WTC11 (cell line): Measurements from ENCODE around the gene VDR. TPM values are rescaled to one million over a fixed set of nuclear protein-coding genes. Genes with fewer than 3 reads are reported as not detected.

Experiments
- ATAC-seq: fragments of 200-7000 bp; cut with Tn5 transposase; 2 replicates; pipeline ENCODE4 v1.10.0; 2021; ENCODE audit warnings: mild to moderate bottlenecking, moderate library complexity
- CTCF ChIA-PET: fragments of 300-600 bp; sonication (Branson Sonifier 250); formaldehyde crosslinking; loops from one replicate; lab custom pipeline; 2021; ENCODE audit warnings: antibody characterized with exemption; lab: Charles Lee
- POLR2A ChIA-PET: fragments of 350-600 bp; sonication (Branson Sonifier 250); formaldehyde crosslinking; loops from one replicate; lab custom pipeline; 2021; ENCODE audit warnings: antibody characterized with exemption; lab: Charles Lee
- DNase-seq: peaks from one replicate; pipeline ENCODE4 v3.0.0; 2021; ENCODE audit warnings: low spot score
- H3K27ac Mint-ChIP-seq: 2 replicates; pipeline ENCODE4 v1.8.0; 2021; ENCODE audit warnings: mixed read lengths
- H3K27me3 Mint-ChIP-seq: 2 replicates; pipeline ENCODE4 v1.8.0; 2021; ENCODE audit warnings: low read depth, mild to moderate bottlenecking, moderate library complexity, mixed read lengths
- H3K36me3 Mint-ChIP-seq: 2 replicates; pipeline ENCODE4 v1.8.0; 2021; ENCODE audit warnings: mixed read lengths
- H3K4me1 Mint-ChIP-seq: 2 replicates; pipeline ENCODE4 v1.8.0; 2022; ENCODE audit warnings: mixed read lengths
- H3K4me3 Mint-ChIP-seq: 2 replicates; pipeline ENCODE4 v1.8.0; 2021; ENCODE audit warnings: mild to moderate bottlenecking, moderate library complexity, mixed read lengths
- H3K9me3 Mint-ChIP-seq: 2 replicates; pipeline ENCODE4 v1.8.0; 2021; ENCODE audit warnings: mixed read lengths
- ATF3 ChIP-seq: sonication (generic); formaldehyde crosslinking; conservative IDR thresholded peaks from 2 replicates; pipeline ENCODE4 v1.8.1; 2022; ENCODE audit warnings: mild to moderate bottlenecking, missing genetic modification reagents
- CDX4 ChIP-seq: fragments of 250-450 bp; sonication (Bioruptor Pico); IDR thresholded peaks from 2 replicates; pipeline ENCODE4 v1.9.0; 2021; ENCODE audit warnings: moderate library complexity, mild to moderate bottlenecking, inconsistent platforms, borderline replicate concordance
- IRF2 ChIP-seq: sonication (generic); formaldehyde crosslinking; IDR thresholded peaks from 2 replicates; pipeline ENCODE4 v1.8.0; 2022; ENCODE audit warnings: low read depth, missing genetic modification reagents, borderline replicate concordance
- MLX ChIP-seq: sonication (generic); formaldehyde crosslinking; IDR thresholded peaks from 2 replicates; pipeline ENCODE4 v1.8.1; 2023; ENCODE audit warnings: mild to moderate bottlenecking, missing genetic modification reagents, moderate library complexity
- PREB ChIP-seq: sonication (generic); formaldehyde crosslinking; IDR thresholded peaks from 2 replicates; pipeline ENCODE4 v1.8.1; 2022; ENCODE audit warnings: mild to moderate bottlenecking, missing genetic modification reagents, moderate library complexity, borderline replicate concordance
- SMAD4 ChIP-seq: sonication (generic); formaldehyde crosslinking; IDR thresholded peaks from 2 replicates; pipeline ENCODE4 v1.8.0; 2022; ENCODE audit warnings: mild to moderate bottlenecking, missing genetic modification reagents
- ZNF138 ChIP-seq: sonication (generic); formaldehyde crosslinking; conservative IDR thresholded peaks from 2 replicates; pipeline ENCODE4 v1.8.1; 2022; ENCODE audit warnings: mild to moderate bottlenecking, moderate library complexity, missing genetic modification reagents
- ZNF232 ChIP-seq: sonication (generic); formaldehyde crosslinking; IDR thresholded peaks from 2 replicates; pipeline ENCODE4 v1.8.0; 2022; ENCODE audit warnings: mild to moderate bottlenecking, missing genetic modification reagents
- ZNF423 ChIP-seq: fragments of 250-450 bp; sonication (Bioruptor Pico); IDR thresholded peaks from 2 replicates; pipeline ENCODE4 v2.1.2; 2022; ENCODE audit warnings: mild to moderate bottlenecking, moderate library complexity
- total RNA-seq: library from RNA; stranded (reverse); gene quantifications from 3 replicates; pipeline ENCODE4 v1.2.3, GENCODE V29; 2021
- TF ChIP-seq, protein P1 (sequence below): fragments of 200-600 bp; IDR thresholded peaks from 2 replicates; pipeline ENCODE4 v1.8.0; 2022; ENCODE audit warnings: antibody characterized with exemption
- TF ChIP-seq, protein P2 (sequence below): sonication (generic); formaldehyde crosslinking; conservative IDR thresholded peaks from 2 replicates; pipeline ENCODE4 v1.8.1; 2023; ENCODE audit warnings: mild to moderate bottlenecking, low read depth, missing genetic modification reagents, moderate library complexity
- TF ChIP-seq, protein P3 (sequence below): sonication (generic); formaldehyde crosslinking; IDR thresholded peaks from 2 replicates; pipeline ENCODE4 v1.8.1; 2023; ENCODE audit warnings: mild to moderate bottlenecking, missing genetic modification reagents
- TF ChIP-seq, protein P4 (sequence below): sonication (generic); formaldehyde crosslinking; IDR thresholded peaks from 2 replicates; pipeline ENCODE4 v1.8.0; 2023; ENCODE audit warnings: mild to moderate bottlenecking, missing genetic modification reagents
- TF ChIP-seq, protein P5 (sequence below): fragments of 250-450 bp; sonication (Bioruptor Pico); IDR thresholded peaks from 2 replicates; pipeline ENCODE4 v1.8.0; 2021; ENCODE audit warnings: mild to moderate bottlenecking

The VDR gene
- total RNA-seq, 1 experiment from 2014 or later, result 1.3 TPM

- ATAC-seq, result no peak
- H3K27me3 Mint-ChIP-seq, result no peaks in the 10 kb centered on the region
- H3K27ac Mint-ChIP-seq, result no peak overlapping the region
- ChIA-PET POLR2A (no interaction called here), CTCF (interaction anchor here (1.0 to 12.4 kb wide), 8 partner anchors 41 to 123 kb away, joined by 4 to 408 read pairs (median 24); partner anchors contain the start of genes RAPGEF3 and TMEM106C)
- DNase-seq, result no peak
- no peaks in the 10 kb centered on the region for H3K36me3 Mint-ChIP-seq
- H3K4me1 Mint-ChIP-seq, result peaks cover 23% of the 10 kb centered on the region
- no peak for TF ChIP-seq ZNF138 (CRISPR knock-in tag)
- TF ChIP-seq ATF3 (CRISPR knock-in tag), result no peak
- TF ChIP-seq, protein P1, sequence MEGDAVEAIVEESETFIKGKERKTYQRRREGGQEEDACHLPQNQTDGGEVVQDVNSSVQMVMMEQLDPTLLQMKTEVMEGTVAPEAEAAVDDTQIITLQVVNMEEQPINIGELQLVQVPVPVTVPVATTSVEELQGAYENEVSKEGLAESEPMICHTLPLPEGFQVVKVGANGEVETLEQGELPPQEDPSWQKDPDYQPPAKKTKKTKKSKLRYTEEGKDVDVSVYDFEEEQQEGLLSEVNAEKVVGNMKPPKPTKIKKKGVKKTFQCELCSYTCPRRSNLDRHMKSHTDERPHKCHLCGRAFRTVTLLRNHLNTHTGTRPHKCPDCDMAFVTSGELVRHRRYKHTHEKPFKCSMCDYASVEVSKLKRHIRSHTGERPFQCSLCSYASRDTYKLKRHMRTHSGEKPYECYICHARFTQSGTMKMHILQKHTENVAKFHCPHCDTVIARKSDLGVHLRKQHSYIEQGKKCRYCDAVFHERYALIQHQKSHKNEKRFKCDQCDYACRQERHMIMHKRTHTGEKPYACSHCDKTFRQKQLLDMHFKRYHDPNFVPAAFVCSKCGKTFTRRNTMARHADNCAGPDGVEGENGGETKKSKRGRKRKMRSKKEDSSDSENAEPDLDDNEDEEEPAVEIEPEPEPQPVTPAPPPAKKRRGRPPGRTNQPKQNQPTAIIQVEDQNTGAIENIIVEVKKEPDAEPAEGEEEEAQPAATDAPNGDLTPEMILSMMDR, result no peak
- TF ChIP-seq, protein P2, sequence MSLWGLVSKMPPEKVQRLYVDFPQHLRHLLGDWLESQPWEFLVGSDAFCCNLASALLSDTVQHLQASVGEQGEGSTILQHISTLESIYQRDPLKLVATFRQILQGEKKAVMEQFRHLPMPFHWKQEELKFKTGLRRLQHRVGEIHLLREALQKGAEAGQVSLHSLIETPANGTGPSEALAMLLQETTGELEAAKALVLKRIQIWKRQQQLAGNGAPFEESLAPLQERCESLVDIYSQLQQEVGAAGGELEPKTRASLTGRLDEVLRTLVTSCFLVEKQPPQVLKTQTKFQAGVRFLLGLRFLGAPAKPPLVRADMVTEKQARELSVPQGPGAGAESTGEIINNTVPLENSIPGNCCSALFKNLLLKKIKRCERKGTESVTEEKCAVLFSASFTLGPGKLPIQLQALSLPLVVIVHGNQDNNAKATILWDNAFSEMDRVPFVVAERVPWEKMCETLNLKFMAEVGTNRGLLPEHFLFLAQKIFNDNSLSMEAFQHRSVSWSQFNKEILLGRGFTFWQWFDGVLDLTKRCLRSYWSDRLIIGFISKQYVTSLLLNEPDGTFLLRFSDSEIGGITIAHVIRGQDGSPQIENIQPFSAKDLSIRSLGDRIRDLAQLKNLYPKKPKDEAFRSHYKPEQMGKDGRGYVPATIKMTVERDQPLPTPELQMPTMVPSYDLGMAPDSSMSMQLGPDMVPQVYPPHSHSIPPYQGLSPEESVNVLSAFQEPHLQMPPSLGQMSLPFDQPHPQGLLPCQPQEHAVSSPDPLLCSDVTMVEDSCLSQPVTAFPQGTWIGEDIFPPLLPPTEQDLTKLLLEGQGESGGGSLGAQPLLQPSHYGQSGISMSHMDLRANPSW, result no peak
- TF ChIP-seq, protein P3, sequence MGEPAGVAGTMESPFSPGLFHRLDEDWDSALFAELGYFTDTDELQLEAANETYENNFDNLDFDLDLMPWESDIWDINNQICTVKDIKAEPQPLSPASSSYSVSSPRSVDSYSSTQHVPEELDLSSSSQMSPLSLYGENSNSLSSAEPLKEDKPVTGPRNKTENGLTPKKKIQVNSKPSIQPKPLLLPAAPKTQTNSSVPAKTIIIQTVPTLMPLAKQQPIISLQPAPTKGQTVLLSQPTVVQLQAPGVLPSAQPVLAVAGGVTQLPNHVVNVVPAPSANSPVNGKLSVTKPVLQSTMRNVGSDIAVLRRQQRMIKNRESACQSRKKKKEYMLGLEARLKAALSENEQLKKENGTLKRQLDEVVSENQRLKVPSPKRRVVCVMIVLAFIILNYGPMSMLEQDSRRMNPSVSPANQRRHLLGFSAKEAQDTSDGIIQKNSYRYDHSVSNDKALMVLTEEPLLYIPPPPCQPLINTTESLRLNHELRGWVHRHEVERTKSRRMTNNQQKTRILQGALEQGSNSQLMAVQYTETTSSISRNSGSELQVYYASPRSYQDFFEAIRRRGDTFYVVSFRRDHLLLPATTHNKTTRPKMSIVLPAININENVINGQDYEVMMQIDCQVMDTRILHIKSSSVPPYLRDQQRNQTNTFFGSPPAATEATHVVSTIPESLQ (CRISPR knock-in tag), result no peak
- TF ChIP-seq CDX4 (CRISPR knock-in tag), result no peak
- TF ChIP-seq IRF2 (CRISPR knock-in tag), result no peak
- TF ChIP-seq SMAD4 (CRISPR knock-in tag), result no peak
- no peak for TF ChIP-seq ZNF423
- no peak for TF ChIP-seq MLX (CRISPR knock-in tag)
- no peak for TF ChIP-seq PREB (CRISPR knock-in tag)
- TF ChIP-seq ZNF232, result no peak
- TF ChIP-seq, protein P4, sequence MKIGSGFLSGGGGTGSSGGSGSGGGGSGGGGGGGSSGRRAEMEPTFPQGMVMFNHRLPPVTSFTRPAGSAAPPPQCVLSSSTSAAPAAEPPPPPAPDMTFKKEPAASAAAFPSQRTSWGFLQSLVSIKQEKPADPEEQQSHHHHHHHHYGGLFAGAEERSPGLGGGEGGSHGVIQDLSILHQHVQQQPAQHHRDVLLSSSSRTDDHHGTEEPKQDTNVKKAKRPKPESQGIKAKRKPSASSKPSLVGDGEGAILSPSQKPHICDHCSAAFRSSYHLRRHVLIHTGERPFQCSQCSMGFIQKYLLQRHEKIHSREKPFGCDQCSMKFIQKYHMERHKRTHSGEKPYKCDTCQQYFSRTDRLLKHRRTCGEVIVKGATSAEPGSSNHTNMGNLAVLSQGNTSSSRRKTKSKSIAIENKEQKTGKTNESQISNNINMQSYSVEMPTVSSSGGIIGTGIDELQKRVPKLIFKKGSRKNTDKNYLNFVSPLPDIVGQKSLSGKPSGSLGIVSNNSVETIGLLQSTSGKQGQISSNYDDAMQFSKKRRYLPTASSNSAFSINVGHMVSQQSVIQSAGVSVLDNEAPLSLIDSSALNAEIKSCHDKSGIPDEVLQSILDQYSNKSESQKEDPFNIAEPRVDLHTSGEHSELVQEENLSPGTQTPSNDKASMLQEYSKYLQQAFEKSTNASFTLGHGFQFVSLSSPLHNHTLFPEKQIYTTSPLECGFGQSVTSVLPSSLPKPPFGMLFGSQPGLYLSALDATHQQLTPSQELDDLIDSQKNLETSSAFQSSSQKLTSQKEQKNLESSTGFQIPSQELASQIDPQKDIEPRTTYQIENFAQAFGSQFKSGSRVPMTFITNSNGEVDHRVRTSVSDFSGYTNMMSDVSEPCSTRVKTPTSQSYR, result no peak
- TF ChIP-seq, protein P5, sequence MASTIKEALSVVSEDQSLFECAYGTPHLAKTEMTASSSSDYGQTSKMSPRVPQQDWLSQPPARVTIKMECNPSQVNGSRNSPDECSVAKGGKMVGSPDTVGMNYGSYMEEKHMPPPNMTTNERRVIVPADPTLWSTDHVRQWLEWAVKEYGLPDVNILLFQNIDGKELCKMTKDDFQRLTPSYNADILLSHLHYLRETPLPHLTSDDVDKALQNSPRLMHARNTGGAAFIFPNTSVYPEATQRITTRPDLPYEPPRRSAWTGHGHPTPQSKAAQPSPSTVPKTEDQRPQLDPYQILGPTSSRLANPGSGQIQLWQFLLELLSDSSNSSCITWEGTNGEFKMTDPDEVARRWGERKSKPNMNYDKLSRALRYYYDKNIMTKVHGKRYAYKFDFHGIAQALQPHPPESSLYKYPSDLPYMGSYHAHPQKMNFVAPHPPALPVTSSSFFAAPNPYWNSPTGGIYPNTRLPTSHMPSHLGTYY, result no peak
- no peak overlapping the region for H3K4me3 Mint-ChIP-seq
- H3K9me3 Mint-ChIP-seq, result no peaks in the 10 kb centered on the region
These were observed 64.2 kb downstream of the VDR start for GRCh38 chr12:47840571-47840970.
